ENCODE data around the gene ADGRV1.
"Not testable (repeated sequence)": the region's sequence is repeated elsewhere in the genome, so short reads cannot be mapped to it uniquely, and the experiment has no call there.

The ADGRV1 gene

GRCh38 chr5:90968319-90968718 lies 409.7 kb downstream of the ADGRV1 start:
- in situ Hi-C loops (cut with MboI; ENCODE audit: low sequenced_read_pairs) = no loop called here

- in situ Hi-C loops (cut with MboI; ENCODE audit: low sequenced_read_pairs) = not testable (repeated sequence)
Observed at GRCh38 chr5:90969945-90970344, 411.3 kb downstream of the ADGRV1 start.

GRCh38 chr5:90981177-90981576 lies 422.6 kb downstream of the ADGRV1 start:
- in situ Hi-C loops (cut with MboI; ENCODE audit: low sequenced_read_pairs) = no loop called here

- in situ Hi-C loops (cut with MboI; ENCODE audit: low sequenced_read_pairs) = no loop called here
Observed at GRCh38 chr5:90981821-90982220, 423.2 kb downstream of the ADGRV1 start.

- in situ Hi-C loops (cut with MboI; ENCODE audit: low sequenced_read_pairs) = no loop called here
Observed at GRCh38 chr5:90982576-90982975, 424.0 kb downstream of the ADGRV1 start.

- in situ Hi-C loops (cut with MboI; ENCODE audit: low sequenced_read_pairs) = no loop called here
Observed at GRCh38 chr5:90983148-90983547, 424.6 kb downstream of the ADGRV1 start.

GRCh38 chr5:90983711-90984124 lies 425.1 kb downstream of the ADGRV1 start:
- in situ Hi-C loops (cut with MboI; ENCODE audit: low sequenced_read_pairs) = no loop called here

- in situ Hi-C loops (cut with MboI; ENCODE audit: low sequenced_read_pairs) = no loop called here
Observed at GRCh38 chr5:90985341-90985740, 426.7 kb downstream of the ADGRV1 start.

- in situ Hi-C loops (cut with MboI; ENCODE audit: low sequenced_read_pairs) = no loop called here
Observed at GRCh38 chr5:90987726-90988125, 429.1 kb downstream of the ADGRV1 start.

GRCh38 chr5:90991201-90991600 lies 432.6 kb downstream of the ADGRV1 start:
- in situ Hi-C loops (cut with MboI; ENCODE audit: low sequenced_read_pairs) = no loop called here

GRCh38 chr5:90994796-90995195 lies 436.2 kb downstream of the ADGRV1 start:
- in situ Hi-C loops (cut with MboI; ENCODE audit: low sequenced_read_pairs) = no loop called here

GRCh38 chr5:90996089-90996488 lies 437.5 kb downstream of the ADGRV1 start:
- in situ Hi-C loops (cut with MboI; ENCODE audit: low sequenced_read_pairs) = no loop called here

- in situ Hi-C loops (cut with MboI; ENCODE audit: low sequenced_read_pairs) = no loop called here
Observed at GRCh38 chr5:90997082-90997481, 438.5 kb downstream of the ADGRV1 start.

GRCh38 chr5:91000743-91001142 lies 442.1 kb downstream of the ADGRV1 start:
- in situ Hi-C loops (cut with MboI; ENCODE audit: low sequenced_read_pairs) = no loop called here

- in situ Hi-C loops (cut with MboI; ENCODE audit: low sequenced_read_pairs) = no loop called here
Observed at GRCh38 chr5:91006713-91007112, 448.1 kb downstream of the ADGRV1 start.

GRCh38 chr5:91007251-91007650 lies 448.7 kb downstream of the ADGRV1 start:
- in situ Hi-C loops (cut with MboI; ENCODE audit: low sequenced_read_pairs) = no loop called here

GRCh38 chr5:91007780-91008402 lies 449.3 kb downstream of the ADGRV1 start:
- in situ Hi-C loops (cut with MboI; ENCODE audit: low sequenced_read_pairs) = no loop called here

GRCh38 chr5:91010090-91010489 lies 451.5 kb downstream of the ADGRV1 start:
- in situ Hi-C loops (cut with MboI; ENCODE audit: low sequenced_read_pairs) = no loop called here

GRCh38 chr5:91011029-91011428 lies 452.4 kb downstream of the ADGRV1 start:
- in situ Hi-C loops (cut with MboI; ENCODE audit: low sequenced_read_pairs) = no loop called here

- in situ Hi-C loops (cut with MboI; ENCODE audit: low sequenced_read_pairs) = not testable (repeated sequence)
Observed at GRCh38 chr5:91012867-91013266, 454.3 kb downstream of the ADGRV1 start.

GRCh38 chr5:91016322-91016721 lies 457.7 kb downstream of the ADGRV1 start:
- in situ Hi-C loops (cut with MboI; ENCODE audit: low sequenced_read_pairs) = no loop called here

- in situ Hi-C loops (cut with MboI; ENCODE audit: low sequenced_read_pairs) = no loop called here
Observed at GRCh38 chr5:91016954-91017700, 458.5 kb downstream of the ADGRV1 start.

GRCh38 chr5:91018200-91018599 lies 459.6 kb downstream of the ADGRV1 start:
- in situ Hi-C loops (cut with MboI; ENCODE audit: low sequenced_read_pairs) = no loop called here

Measured in hTERT RPE-1 (cell line).